ENCODE data around the gene TBL1XR1. TPM values are rescaled to one million over a fixed set of nuclear protein-coding genes. Genes with fewer than 3 reads are reported as not detected.

The TBL1XR1 gene
- total and polyA plus RNA-seq, 2 of the 8 experiments (the other 6 are each of a cell fraction or from before 2014, with no cell fraction given) = 28.1 to 147 TPM

- no peak overlapping the region for H3K4ac ChIP-seq (replicated peaks; ENCODE audit: insufficient read length, low read depth, low read length)
- DNase-seq (ENCODE audit: low read depth in 1 of 2, low spot score in 2 of 2) (no peak), FAIRE-seq (no peak)
- H3K4me2 ChIP-seq (ENCODE audit: insufficient read depth in 1 of 2, low read depth in 2 of 2, low read length in 2 of 2) = no peak overlapping the region
- H3K79me2 ChIP-seq (ENCODE audit: control insufficient read depth in 1 of 2, insufficient read depth in 2 of 2, low read length in 2 of 2) = peaks cover 64 to 98% of the 10 kb centered on the region in 2 experiments
- H4K20me1 ChIP-seq (replicated peaks in 1 of 2; ENCODE audit: control insufficient read depth in 1 of 2, insufficient read depth in 2 of 2, low read length in 2 of 2) = peaks cover 16 to 23% of the 10 kb centered on the region in 2 experiments
- CTCF ChIA-PET (ENCODE audit: partially characterized antibody) = no interaction called here
- H2BK15ac ChIP-seq (ENCODE audit: low read length) = no peak overlapping the region
- H3K18ac ChIP-seq (ENCODE audit: extremely low read depth, low read length) = no peak overlapping the region
- H2AK5ac ChIP-seq (ENCODE audit: low read depth, low read length) = no peak overlapping the region
- no peak overlapping the region for H3K14ac ChIP-seq (ENCODE audit: insufficient read length)
- no peak overlapping the region for H2BK120ac ChIP-seq (replicated peaks; ENCODE audit: low read depth, low read length)
- no peak overlapping the region for H4K91ac ChIP-seq (replicated peaks; ENCODE audit: insufficient read length, low read length)
- H3K23me2 ChIP-seq (ENCODE audit: low read depth, low read length) = no peaks in the 10 kb centered on the region
- H3K27me3 ChIP-seq (replicated peaks in 1 of 4; ENCODE audit: control insufficient read depth in 3 of 4, extremely low read depth in 1 of 4, insufficient read depth in 3 of 4, low read length in 3 of 4) = no peaks in the 10 kb centered on the region
- no peak overlapping the region for H4K8ac ChIP-seq (ENCODE audit: extremely low read depth, insufficient read depth, low read length)
- no peak overlapping the region for H4K5ac ChIP-seq (ENCODE audit: insufficient read length, low read depth, low read length)
- WGBS, 2 experiments (ENCODE audit: extremely low coverage in 1 of 2, insufficient coverage in 1 of 2, insufficient read length in 1 of 2, insufficient replicate concordance in 2 of 2, low coverage in 1 of 2, low lambda C conversion rate in 2 of 2, missing lambda C conversion rate in 1 of 2) = 90% methylated on average over 7 of the region's 7 CpGs; no CpG with 5 or more reads in 1 of the 2 experiments
- no peak overlapping the region for H2BK12ac ChIP-seq (ENCODE audit: low read depth, low read length)
- H3K79me1 ChIP-seq (ENCODE audit: low read depth, low read length) = peaks cover 4% of the 10 kb centered on the region; the same call in 1 of the 2 replicates
- no peak overlapping the region for H2AFZ ChIP-seq (ENCODE audit: low read length)
- H3K9ac ChIP-seq (replicated peaks in 1 of 4; ENCODE audit: extremely low read depth in 1 of 4, low read depth in 3 of 4, low read length in 3 of 4) = no peak overlapping the region
- H2BK5ac ChIP-seq (ENCODE audit: low read depth, low read length) = no peak overlapping the region
- POLR2A ChIA-PET (ENCODE audit: partially characterized antibody) = no interaction called here
- no peak overlapping the region for H2BK20ac ChIP-seq (ENCODE audit: low read length)
- H3K56ac ChIP-seq (replicated peaks; ENCODE audit: insufficient read length, low read depth, low read length) = no peak overlapping the region
- peaks cover 0 to 6% (median 2%) of the 10 kb centered on the region in 4 experiments; a peak in 3 of 7 replicates for H3K4me1 ChIP-seq (replicated peaks in 1 of 4; ENCODE audit: control insufficient read depth in 3 of 4, insufficient read depth in 4 of 4, low read length in 3 of 4)
- H3K36me3 ChIP-seq (ENCODE audit: control insufficient read depth in 2 of 4, insufficient read depth in 4 of 4, low read length in 3 of 4) = no peaks in the 10 kb centered on the region
- no peak overlapping the region for H3K23ac ChIP-seq (ENCODE audit: insufficient read length)
- no peaks in the 10 kb centered on the region; a peak in 2 of 4 replicates for H3K9me3 ChIP-seq (ENCODE audit: insufficient read depth in 2 of 2, low read depth in 1 of 2, low read length in 1 of 2)
- no peak overlapping the region for H3K4me3 ChIP-seq (ENCODE audit: extremely low read depth in 1 of 4, insufficient read depth in 2 of 4, low read depth in 3 of 4, low read length in 4 of 4)
- no peak overlapping the region for H3K27ac ChIP-seq (ENCODE audit: low read depth, low read length)
- TF ChIP-seq E2F6 (IDR thresholded peaks at IDR 0.05) = no peak
- TF ChIP-seq SIN3A (conservative IDR thresholded peaks at IDR 0.05 in 1 of 2, IDR thresholded peaks at IDR 0.05 in 1 of 2; ENCODE audit: low read depth in 1 of 2, low read length in 2 of 2) = no peak
- no peak for TF ChIP-seq KDM1A (IDR thresholded peaks at IDR 0.05; ENCODE audit: borderline replicate concordance, low read length)
- no peak for TF ChIP-seq SAP30 (IDR thresholded peaks at IDR 0.05; ENCODE audit: insufficient read depth, insufficient replicate concordance, low read length)
- TF ChIP-seq CTBP2 (IDR thresholded peaks at IDR 0.05; ENCODE audit: borderline replicate concordance, insufficient read depth, insufficient read length, low read length) = no peak
- no peak for TF ChIP-seq CEBPB (IDR thresholded peaks at IDR 0.05; ENCODE audit: low read depth, low read length)
Measured at GRCh38 chr3:177137774-177138705, 59.2 kb downstream of the TBL1XR1 start.

Data from H1 (cell line).